OCI-LY1 (cell line): Measurements from ENCODE around the gene ZNF503.

Source experiments
- H2AFZ ChIP-seq: fragments of 200-600 bp; sonication (generic), shearing (Covaris generic); 2 replicates; pipeline ENCODE4 v1.6.0; 2014; ENCODE audit warnings: antibody characterized with exemption, mild to moderate bottlenecking, low read length
- H3F3A ChIP-seq: fragments of 200-600 bp; sonication (generic), shearing (Covaris generic); 2 replicates; pipeline ENCODE4 v1.6.0; 2014; ENCODE audit warnings: mild to moderate bottlenecking, antibody characterized with exemption, low read length, moderate library complexity; ENCODE audit not compliant: insufficient read depth
- H3K27ac ChIP-seq: fragments of 200-600 bp; sonication (generic); 2 replicates; pipeline ENCODE4 v1.5.1; 2014; ENCODE audit warnings: low read length, mixed run types, mild to moderate bottlenecking, low read depth; ENCODE audit not compliant: poor library complexity, severe bottlenecking
- H3K27me3 ChIP-seq: fragments of 200-600 bp; sonication (generic); 2 replicates; pipeline ENCODE4 v1.6.0; 2014; ENCODE audit warnings: antibody characterized with exemption, mild to moderate bottlenecking, low read length, moderate library complexity; ENCODE audit not compliant: insufficient read depth
- H3K36me3 ChIP-seq: fragments of 200-600 bp; sonication (generic); 2 replicates; pipeline ENCODE4 v1.6.1; 2014; ENCODE audit warnings: mild to moderate bottlenecking, antibody characterized with exemption, low read length, moderate library complexity, mixed read lengths; ENCODE audit not compliant: insufficient read depth
- H3K4me1 ChIP-seq: fragments of 200-600 bp; sonication (generic); 2 replicates; pipeline ENCODE4 v1.5.1; 2014; ENCODE audit warnings: mild to moderate bottlenecking, low read length, moderate library complexity; ENCODE audit not compliant: insufficient read depth, severe bottlenecking
- H3K4me2 ChIP-seq: fragments of 200-600 bp; sonication (generic), shearing (Covaris generic); 2 replicates; pipeline ENCODE4 v1.6.1; 2014; ENCODE audit warnings: low read length
- H3K4me3 ChIP-seq: fragments of 200-600 bp; sonication (generic); 2 replicates; pipeline ENCODE4 v1.5.1; 2014; ENCODE audit warnings: low read length, low read depth, mild to moderate bottlenecking, mixed read lengths; ENCODE audit not compliant: poor library complexity, severe bottlenecking
- H3K79me2 ChIP-seq: fragments of 200-600 bp; shearing (Covaris generic); 2 replicates; pipeline ENCODE4 v1.6.1; 2016; ENCODE audit warnings: mixed run types, low read length, mixed read lengths; ENCODE audit not compliant: insufficient read depth
- H3K9ac ChIP-seq: fragments of 200-600 bp; sonication (generic), shearing (Covaris generic); 2 replicates; pipeline ENCODE4 v1.6.1; 2014; ENCODE audit warnings: mild to moderate bottlenecking, low read length, mixed read lengths
- H3K9me2 ChIP-seq: fragments of 200-600 bp; sonication (generic), shearing (Covaris generic); 2 replicates; pipeline ENCODE4 v1.6.1; 2014; ENCODE audit warnings: low read depth, mild to moderate bottlenecking, low read length, mixed read lengths
- H3K9me3 ChIP-seq: fragments of 200-600 bp; shearing (Covaris generic); 2 replicates; pipeline ENCODE4 v1.6.1; 2014; ENCODE audit warnings: low read length, mixed read lengths
- H4K20me1 ChIP-seq: fragments of 200-600 bp; sonication (generic), shearing (Covaris generic); 2 replicates; pipeline ENCODE4 v1.6.0; 2016; ENCODE audit warnings: mild to moderate bottlenecking, low read length; ENCODE audit not compliant: insufficient read depth
- CTCF ChIP-seq: fragments of 200-600 bp; sonication (generic), shearing (Covaris generic); IDR thresholded peaks from 2 replicates; pipeline ENCODE4 v1.5.1; 2017; ENCODE audit warnings: mild to moderate bottlenecking, antibody characterized with exemption, low read length, moderate library complexity, mixed read lengths
- EZH2 ChIP-seq: fragments of 200-600 bp; sonication (generic), shearing (Covaris generic); IDR thresholded peaks from 2 replicates; pipeline ENCODE4 v1.8.0; 2017; ENCODE audit warnings: borderline replicate concordance, mixed run types, mild to moderate bottlenecking, antibody characterized with exemption, low read length, moderate library complexity, mixed read lengths

The ZNF503 gene

DNA sequence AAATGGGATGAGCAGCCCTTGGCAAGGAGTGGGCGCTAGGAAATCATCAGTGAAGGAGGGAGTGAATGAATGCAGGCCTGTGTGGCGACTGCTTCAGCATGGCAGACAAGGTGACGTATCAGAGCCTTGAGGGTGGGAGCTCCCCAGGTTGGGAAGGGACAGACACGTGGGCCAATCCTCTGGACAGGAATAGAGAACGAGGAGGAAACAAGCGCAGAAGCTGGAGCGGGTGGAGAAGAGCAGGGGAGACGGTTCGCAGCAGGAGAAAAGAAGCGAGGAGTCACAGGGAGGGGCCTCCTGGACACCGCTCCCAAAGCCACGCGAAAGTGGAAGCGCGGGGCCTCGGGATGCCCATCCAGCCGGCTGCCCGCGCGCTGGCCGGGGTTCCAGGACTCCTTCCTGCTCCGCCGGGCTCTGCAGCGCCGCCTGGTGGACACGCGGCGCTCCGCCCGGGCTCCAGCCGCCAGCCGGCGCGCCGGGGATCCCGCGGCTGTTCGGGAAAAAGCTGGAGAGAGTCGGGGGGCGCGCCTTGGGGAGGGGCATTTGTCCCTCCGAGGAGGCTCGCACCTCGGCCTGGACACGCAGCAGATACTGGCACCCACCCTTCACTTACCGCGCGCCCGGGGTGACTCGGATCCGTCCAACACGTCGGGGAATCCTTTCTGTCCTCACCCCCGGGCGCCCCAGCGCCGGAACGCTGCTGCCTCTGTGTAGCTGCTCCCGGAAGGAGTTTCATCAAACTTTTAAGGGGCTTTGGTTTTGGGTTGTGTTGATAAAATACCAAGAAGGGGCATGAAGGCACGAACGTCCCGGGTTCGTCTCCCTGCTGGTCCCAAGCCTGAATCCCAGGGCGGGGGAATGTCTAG is 6.3 kb downstream of the ZNF503 start:
- H3K27ac ChIP-seq = no peak overlapping the region
- H3K4me2 ChIP-seq = no peak overlapping the region
- no peaks in the 10 kb centered on the region for H3K4me1 ChIP-seq
- no peak overlapping the region for H2AFZ ChIP-seq
- no peaks in the 10 kb centered on the region for H3F3A ChIP-seq
- no peaks in the 10 kb centered on the region for H3K79me2 ChIP-seq
- no peaks in the 10 kb centered on the region for H3K27me3 ChIP-seq
- H3K36me3 ChIP-seq = no peaks in the 10 kb centered on the region
- no peaks in the 10 kb centered on the region for H3K9me3 ChIP-seq
- H4K20me1 ChIP-seq = no peaks in the 10 kb centered on the region
- no peak for TF ChIP-seq EZH2
- TF ChIP-seq CTCF = no peak; the same call in 1 of the 2 replicates
- no peak overlapping the region for H3K9ac ChIP-seq
- no peaks in the 10 kb centered on the region for H3K9me2 ChIP-seq
- no peak overlapping the region for H3K4me3 ChIP-seq

DNA sequence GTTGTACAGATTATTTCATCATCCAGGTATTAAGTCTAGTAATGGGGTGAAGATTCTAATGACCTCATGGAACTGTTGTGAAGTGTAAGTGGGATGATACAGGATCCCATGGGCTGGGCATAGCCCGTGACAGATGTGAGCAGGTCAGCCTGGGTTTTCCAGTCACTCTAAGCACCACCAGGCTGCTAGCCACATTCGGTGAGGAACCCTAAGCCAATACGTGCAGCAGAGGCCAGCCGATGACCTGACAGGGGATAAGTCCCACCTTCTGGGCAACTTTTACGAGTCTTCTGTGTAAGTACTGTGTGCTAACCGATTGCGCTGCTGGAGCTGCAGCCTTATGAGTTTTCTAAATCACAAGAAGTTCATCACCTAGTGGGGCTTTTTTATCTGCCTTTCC is 7.3 kb downstream of the ZNF503 start:
- Histone ChIP-seq H3F3A (no peaks in the 10 kb centered on the region), H3K27me3 (no peaks in the 10 kb centered on the region), H3K4me3 (no peak overlapping the region), H3K9ac (no peak overlapping the region), H3K4me2 (no peak overlapping the region), H3K9me2 (no peaks in the 10 kb centered on the region), H3K27ac (no peak overlapping the region), H3K36me3 (no peaks in the 10 kb centered on the region), H2AFZ (no peak overlapping the region), H3K9me3 (no peaks in the 10 kb centered on the region), H3K4me1 (no peaks in the 10 kb centered on the region), H3K79me2 (no peaks in the 10 kb centered on the region), H4K20me1 (no peaks in the 10 kb centered on the region)
- no peak for TF ChIP-seq EZH2
- no peak for TF ChIP-seq CTCF

- H3K79me2 ChIP-seq = no peaks in the 10 kb centered on the region
- H3K27me3 ChIP-seq = no peaks in the 10 kb centered on the region
- H3K27ac ChIP-seq = no peak overlapping the region
- H3K4me1 ChIP-seq = no peaks in the 10 kb centered on the region
- no peaks in the 10 kb centered on the region for H3K9me2 ChIP-seq
- H3K4me3 ChIP-seq = no peak overlapping the region
- no peaks in the 10 kb centered on the region for H3F3A ChIP-seq
- H3K4me2 ChIP-seq = no peak overlapping the region
- H2AFZ ChIP-seq = no peak overlapping the region
- no peaks in the 10 kb centered on the region for H3K36me3 ChIP-seq
- H4K20me1 ChIP-seq = no peaks in the 10 kb centered on the region
- no peaks in the 10 kb centered on the region for H3K9me3 ChIP-seq
- TF ChIP-seq EZH2 = no peak
- no peak for TF ChIP-seq CTCF
- H3K9ac ChIP-seq = no peak overlapping the region
These were observed 8.8 kb downstream of the ZNF503 start for GRCh38 chr10:75392744-75393143.
